HG03066 (cell line): Measurements from ENCODE around the gene CREBZF.

Source experiments
- ATAC-seq: cut with Tn5 transposase; IDR thresholded peaks from one replicate; pipeline ENCODE4 v1.9.1; 2021; ENCODE audit warnings: low read depth; ENCODE audit not compliant: unreplicated experiment

The CREBZF gene, protein sequence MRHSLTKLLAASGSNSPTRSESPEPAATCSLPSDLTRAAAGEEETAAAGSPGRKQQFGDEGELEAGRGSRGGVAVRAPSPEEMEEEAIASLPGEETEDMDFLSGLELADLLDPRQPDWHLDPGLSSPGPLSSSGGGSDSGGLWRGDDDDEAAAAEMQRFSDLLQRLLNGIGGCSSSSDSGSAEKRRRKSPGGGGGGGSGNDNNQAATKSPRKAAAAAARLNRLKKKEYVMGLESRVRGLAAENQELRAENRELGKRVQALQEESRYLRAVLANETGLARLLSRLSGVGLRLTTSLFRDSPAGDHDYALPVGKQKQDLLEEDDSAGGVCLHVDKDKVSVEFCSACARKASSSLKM

DNA sequence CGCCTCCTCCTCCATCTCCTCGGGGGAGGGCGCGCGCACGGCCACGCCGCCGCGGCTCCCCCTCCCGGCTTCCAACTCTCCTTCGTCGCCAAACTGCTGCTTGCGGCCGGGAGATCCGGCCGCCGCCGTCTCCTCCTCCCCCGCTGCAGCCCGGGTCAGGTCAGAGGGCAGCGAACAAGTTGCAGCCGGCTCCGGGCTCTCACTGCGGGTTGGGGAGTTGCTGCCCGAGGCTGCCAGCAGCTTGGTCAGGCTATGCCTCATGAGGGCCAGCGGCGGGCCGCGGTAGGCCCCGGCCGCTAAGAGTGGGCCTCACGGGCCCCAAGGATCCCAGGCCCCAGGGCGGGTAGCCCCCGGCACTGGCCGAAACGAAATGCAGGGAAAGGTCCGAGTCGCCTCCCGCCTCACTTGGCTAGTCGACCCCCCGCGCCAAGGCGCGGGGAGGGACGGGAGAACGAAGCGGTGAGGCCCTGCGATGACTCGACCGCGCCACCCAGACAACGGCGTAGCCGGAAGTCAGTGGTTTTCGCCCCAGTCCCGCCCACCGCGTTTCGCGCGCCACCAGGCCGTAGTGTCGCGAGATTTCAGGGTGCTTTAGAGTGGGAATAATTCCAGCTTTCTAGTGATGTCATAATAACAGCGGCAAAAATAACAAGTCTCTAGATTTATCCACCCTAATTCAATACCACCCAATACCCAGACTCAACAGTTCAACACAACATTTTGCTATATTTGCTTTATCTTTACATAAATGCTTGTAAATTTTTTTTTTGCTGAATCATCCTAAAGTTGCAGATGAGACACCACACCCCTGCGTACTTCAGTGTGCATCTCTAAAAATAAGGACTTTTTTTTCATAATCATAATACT, at the start of gene CREBZF:
TSS of gene CREBZF (minus strand) at position 515 of the 867 bp plus-strand sequence. CDS start at position 261, 254 bp downstream.
- peak; percentile 88 for ATAC-seq

DNA sequence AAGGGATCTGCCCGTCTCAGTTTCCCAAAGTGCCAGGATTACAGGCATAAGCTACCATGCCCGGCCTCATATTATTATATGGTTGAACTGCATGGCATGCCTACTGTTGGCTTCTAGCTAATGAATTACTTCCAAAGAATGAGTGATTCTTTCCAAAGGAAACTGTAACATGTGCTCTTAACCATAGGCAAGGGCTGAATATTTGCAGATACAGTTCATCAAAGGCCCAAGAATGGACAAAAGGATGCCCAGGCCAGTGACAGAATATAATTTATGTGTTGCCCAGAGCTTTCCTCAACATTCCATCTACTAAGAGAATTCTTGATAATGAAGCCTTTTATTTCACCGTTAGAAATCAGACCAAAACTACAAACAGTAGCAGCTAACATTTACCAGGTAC, 48.0 kb upstream of the CREBZF start:
- ATAC-seq = no peak

DNA sequence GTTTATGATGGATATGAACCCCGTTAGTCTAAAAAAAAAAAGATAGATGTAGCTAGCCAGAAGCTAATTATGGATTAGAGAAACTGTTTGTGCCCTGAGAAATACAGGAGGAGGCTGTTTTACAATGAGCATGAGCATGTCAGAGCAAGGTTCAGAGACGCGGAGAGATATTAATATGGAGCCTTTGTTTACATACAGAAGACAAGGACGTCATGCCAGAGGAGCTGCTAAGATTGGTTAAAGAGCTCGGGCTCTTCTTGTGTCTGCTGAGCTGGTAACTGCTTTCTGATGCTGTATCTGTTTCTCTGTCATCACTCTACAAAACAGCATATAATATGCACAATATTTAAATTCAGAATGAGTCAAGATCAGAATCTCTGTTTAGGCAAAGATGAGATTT, 46.0 kb upstream of the CREBZF start:
- ATAC-seq = no peak

DNA sequence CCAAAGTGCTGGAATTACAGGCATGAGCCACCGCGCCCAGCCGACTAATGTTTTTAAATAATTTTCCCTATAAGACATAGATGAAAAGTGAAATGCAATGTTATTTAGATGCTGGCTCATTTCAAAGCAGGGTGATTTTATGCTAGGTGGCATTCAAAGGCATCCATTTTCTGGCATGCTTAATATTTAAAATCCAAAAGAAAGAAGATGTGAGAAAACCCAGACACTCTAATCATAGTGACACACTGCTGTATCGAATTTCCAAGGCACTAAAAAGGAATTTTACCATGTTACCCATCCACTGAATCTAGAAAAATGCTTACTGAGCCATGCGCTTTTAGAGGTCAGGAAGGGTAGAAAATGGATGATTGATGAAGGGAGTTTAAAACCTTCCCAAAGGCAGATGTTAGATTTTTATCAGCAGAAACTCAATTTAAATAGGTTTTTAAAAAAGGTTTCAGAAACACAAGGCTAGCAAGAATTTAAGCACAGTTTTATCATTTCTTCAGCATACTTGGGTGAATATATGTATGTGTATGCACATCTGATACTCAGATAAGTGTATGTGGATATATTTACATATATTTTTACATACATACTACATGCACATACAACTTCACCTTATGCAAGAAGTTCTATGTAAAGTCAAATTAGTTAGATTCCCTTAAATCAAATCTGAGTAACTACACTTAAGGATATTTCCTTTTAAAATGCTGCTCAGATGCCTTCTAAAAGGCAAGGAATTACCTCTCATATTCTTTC, 45.2 kb upstream of the CREBZF start:
- no peak for ATAC-seq

DNA sequence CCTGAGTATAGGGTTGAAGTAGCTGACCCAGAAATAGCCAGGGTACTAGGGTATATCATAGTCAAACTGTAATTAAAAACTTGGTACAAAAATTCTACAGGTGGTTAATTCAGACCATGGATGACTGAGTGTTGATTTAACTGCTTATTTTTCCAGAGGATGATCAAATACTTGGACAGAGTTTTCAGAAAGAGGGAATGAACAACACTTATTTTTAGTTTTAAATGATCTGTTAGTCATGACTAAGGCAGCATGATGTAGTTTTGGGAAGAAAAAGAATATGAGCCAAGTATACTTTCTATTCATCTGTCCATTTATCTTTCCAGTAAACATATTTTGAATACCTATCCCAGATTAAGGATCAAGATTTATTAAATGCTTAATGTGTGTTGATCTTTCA, 40.9 kb upstream of the CREBZF start:
- ATAC-seq = no peak

DNA sequence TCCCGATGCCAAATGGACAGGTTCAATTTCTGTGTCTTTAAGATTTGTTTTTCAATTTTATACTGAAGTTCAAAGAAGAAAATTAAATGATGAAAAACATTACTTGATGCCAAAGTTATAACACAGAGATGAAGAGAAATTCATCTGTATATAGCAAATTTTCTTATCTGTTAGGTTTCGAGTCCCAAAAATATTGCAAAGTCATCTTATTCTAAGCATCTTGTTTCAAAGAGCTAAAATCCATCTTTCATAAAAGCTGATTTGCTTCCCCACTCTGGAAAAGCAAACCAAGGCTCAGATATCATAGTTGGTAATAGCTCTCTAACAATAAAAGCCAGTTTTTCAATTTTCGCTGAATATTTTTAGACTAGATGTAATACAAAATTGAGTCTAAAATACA, 40.0 kb upstream of the CREBZF start:
- ATAC-seq = no peak

DNA sequence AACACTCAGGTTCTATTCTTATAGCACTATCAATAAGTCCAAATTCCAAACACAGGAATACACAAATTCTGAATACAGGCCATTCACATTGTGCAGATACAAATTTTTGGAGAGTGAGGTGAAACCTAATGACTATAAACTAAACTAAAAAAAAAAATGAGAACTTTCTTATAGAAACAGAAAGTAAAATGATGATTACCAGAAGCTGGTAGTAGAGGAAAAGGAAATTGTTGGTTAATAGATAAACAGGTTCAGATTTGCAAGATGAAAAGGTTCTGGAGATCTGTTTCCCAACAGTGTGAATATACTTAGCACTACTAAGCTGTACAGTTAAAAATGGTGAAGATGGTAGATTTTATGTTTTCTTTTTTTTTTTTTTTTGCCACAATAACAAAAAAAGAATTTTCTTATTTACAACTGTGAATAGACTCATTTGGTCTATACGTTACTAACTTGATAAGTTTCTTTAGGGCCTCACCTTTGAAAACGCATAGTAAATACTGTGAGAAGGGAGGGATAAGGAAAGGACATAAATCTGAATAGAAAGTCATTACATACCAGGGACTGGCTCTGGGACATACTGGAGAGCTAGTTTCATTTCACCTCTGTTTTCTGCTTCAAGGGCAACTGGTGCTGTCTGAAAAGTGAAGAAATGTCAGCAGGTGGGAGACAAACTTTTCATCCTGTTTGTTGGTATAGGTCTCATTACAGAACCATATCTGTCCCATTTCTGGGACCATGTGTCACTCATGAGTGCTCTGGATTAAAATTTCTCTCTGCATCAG, 35.2 kb upstream of the CREBZF start:
- peak; percentile 75 for ATAC-seq

DNA sequence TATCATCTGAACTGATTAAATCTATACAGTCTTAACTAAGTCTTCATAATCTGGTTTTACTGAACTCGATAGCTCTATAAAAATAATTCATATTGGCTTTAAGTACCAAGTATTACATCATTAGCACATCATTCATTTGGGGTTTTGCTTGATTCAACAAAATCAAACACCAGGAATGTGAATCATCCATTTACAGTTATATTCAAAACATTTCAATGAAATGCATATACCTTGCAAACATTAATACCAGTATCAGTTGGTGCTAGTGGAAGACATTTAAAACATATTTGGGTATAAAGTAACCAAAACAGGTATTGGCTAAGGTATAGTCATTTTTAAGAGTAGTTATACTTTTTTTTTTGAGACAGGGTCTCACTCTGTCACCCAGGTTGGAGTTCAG, 33.3 kb upstream of the CREBZF start:
- ATAC-seq = no peak

DNA sequence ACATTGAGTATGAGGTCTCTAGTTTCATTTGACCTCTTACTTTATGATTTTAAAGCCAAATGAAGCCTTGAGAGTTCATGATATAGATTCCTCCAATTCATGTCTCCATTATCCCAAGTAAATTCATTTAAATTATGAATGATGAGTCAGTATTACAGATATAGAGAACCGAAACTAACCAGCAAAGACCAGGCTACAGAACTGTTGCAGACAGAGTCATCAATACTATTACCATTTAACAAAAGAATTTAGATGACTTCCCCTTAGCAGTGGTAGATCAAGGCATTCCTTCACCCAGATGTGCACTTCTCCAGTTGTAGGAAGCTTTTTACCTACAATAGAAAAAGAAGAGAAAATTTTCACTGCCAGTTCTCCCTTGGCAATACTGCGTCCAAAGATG, 32.8 kb upstream of the CREBZF start:
- ATAC-seq = no peak

DNA sequence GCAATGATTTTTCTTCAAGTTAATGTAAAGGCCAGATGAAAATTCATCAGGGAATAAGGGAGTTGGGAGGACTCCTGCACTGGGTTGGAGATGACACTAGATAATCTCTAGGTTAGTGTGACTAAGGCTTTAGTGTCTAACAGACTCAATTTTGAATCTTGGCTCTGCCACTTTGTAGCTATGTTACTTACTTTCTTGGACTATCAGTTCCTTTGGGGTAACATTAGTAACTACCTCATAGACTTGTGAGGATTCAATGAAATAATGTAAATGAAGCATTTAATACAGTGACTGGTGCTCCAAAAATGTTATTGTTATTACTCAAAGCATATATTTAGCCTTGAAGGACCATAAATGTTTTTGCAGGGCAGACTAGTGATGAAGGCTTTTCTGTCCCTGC, 30.6 kb upstream of the CREBZF start:
- no peak for ATAC-seq

DNA sequence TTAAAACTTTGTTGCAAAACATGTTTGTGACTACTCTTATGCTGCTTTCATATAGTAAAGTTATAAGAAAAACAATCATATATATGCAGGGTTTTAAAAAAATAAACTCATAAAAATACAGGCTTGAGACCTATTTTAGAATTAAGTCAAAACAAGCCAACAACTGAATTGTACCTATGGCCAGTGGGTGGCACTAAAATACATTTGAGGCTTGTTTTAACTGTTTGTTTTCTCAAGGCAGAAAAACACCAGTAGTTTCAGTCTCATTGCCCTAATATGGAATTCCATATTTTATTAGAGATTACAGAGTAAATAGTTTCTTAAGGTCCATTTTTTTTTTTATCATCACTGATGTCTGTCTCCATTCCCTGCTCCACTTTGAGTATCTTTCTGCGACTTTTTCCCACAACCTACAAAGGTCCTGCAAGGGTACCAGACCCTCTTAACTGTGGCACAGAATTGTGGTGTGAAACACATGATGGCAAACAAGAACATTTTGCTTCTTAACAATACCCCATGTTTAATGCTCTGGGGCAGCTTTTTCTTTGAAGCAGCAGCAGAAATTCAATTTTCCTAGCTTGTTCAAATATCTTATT, 29.6 kb upstream of the CREBZF start:
- ATAC-seq = no peak

DNA sequence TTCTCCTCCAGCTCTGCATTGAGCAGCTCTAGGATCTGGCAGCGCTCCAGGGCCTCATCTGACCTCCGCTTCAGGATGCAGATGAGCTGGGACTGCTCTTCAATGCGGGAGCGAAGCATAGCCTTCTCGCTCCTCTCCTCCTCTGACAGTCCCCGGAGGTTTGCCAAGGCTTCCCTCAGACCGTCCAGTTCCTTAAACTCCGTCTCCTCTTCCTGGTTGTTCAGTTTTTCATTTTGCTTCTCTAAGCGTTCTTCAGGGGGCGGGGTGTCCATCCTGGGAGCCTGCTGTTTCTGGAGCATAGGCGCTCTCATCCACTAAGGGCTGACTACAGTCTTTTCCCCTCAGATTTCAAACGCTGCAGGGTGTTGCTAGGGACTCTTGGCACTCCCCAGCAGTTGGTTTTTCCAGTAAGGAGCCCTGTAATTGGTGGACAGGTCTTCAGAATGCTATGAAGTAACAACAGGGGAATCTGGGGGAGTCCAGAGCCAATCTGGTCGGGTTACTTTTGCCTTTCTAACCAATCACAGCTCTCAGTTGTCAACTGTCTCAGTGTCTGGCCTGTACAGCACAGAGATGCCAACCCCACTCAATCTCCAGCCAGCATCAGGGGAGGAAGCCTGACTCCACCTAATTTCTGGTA, 21.0 kb upstream of the CREBZF start, which contains the start of gene CCDC89:
TSS of gene CCDC89 (minus strand) at position 376 of the 640 bp plus-strand sequence. CDS start at position 311, 65 bp downstream.
- ATAC-seq = no peak

DNA sequence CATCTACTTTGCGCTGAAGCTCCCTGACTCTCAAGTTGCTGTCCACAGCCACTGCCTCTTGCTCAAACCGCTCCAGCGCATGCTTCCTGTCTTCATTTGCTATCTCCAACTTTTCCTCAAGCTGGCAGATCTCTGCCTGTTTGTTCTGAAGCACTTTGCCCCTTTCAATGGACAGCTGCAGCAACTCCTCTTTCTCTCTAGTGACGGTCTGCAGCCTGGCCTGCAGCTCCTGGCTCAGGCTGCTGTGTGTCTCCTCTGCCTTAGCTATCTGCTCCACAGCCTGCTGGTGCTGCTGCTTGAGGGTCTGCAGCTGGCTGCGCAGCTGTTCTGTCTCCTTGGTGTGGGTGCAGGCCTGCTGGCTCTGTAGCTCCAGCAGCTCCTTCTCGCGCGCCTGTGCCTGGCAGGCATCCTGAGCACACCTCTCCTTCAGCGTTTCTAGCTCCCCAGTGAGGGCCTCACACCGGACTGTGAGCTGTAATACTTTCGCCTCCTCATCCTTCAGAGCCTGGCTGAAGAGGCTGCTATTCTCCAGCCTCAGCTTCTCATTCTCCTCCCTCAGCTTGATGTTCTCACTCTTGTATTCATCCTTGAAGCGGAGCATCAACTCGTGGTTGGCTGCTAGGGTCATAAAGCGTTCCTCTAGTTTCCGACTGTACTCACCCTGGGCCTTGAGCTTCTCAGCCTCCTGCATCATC, 20.3 kb upstream of the CREBZF start:
- no peak for ATAC-seq

DNA sequence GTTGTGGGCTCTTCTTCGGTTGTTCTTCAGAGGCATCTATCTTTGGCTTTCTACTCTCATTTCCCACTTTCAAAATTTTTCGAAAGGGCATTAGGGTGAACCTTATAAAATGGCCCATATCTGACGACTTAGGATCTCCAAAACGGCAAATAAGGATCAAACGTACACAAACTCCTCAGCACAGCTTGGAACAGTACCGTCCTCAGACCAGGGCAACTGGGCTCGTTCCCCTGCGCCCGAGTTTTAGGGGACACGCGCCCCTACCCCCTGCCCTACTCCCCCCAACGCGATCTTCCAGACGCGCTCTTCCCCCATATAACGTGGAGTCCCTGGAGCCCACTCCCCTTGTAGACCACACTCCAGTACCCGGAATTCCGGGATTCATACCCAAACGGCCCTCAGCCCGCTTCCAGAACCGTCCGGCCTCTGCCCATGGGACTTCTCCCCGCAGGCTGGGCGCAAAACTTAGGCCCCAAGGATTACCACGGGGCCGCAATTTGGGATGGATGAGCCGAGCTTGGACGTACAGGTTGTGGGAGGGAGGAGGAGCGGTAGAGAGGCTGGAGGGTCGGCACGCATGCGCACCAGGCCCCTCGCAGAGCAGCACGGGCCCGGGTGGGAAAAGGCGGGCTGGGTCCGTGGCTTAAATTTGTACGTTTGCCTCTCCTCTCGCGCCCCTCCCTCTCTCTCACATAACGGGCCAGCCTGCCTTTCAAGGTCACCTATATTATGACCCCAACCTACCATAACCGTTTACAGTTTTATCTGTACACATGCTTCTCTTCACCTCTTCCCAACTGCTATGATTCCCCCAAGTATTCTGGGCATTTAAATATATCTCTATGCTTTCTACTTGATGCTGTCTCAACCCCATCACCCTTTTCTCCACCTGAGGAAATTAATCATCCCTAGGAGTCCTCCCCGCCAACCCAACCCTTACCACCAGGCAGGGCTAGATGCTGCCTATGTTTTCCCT, 17.7 kb upstream of the CREBZF start:
- peak; percentile 74 for ATAC-seq

DNA sequence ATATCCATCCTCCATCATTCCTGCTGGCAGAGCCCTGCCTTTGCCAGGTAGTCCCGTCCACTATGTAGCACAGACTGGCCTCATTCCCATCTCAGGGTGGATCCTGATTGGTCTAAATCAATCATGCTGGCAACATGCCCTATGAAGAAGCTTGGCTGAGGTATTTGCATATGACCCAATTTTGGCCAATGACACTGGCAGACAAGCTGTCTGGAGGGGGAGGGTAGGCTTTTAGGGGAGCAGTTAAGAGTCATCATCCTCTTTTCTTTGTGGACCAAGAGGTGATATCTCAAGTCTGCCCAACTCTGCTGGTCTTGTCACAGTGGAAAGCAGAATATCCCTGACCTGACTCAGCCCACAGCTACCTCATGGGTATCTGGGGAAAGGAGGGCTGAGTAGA, 16.0 kb upstream of the CREBZF start:
- no peak for ATAC-seq

DNA sequence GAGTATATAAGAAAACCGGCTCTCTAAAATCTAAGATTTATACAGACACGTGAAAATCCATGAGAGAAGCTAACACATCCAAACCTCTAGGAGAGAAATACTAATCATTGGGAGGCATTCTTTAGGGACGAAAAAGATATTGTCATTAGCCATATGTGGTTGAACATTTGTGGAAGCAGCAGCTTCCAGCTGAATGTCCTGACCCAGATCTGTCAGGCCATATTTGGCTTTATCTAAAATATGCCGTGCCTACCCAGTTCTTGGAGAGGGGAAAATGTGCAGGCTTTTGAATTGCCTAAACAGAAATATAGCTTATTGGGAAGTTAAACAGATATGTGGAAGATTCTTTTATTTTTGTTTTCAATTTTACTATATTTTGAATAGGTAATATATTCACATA, 14.6 kb upstream of the CREBZF start:
- no peak for ATAC-seq

DNA sequence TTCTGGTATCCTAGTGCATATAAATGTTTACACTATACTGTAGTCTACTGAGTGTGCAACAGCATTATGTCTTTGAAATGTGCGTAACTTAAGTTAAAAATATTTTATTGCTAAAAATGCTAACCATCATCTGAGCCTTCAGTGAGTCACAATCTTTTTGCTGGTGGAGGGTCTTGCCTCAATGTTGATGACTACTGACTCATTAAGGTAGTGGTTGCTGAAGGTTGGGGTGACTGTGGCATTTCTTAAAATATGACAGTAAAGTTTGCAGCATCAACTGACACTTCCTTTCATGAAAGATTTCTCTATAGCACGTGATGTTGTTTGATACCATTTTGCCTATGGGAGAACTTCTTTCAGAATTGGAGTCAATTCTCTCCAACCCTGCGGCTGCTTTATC, 8.5 kb upstream of the CREBZF start:
- ATAC-seq = no peak
